GM19397 (cell line): Measurements from ENCODE around the gene SPIN1.

Source experiments
- ATAC-seq: cut with Tn5 transposase; IDR thresholded peaks from one replicate; pipeline ENCODE4 v1.9.1; 2021; ENCODE audit warnings: mild to moderate bottlenecking, moderate library complexity; ENCODE audit not compliant: unreplicated experiment

Gene SPIN1

DNA sequence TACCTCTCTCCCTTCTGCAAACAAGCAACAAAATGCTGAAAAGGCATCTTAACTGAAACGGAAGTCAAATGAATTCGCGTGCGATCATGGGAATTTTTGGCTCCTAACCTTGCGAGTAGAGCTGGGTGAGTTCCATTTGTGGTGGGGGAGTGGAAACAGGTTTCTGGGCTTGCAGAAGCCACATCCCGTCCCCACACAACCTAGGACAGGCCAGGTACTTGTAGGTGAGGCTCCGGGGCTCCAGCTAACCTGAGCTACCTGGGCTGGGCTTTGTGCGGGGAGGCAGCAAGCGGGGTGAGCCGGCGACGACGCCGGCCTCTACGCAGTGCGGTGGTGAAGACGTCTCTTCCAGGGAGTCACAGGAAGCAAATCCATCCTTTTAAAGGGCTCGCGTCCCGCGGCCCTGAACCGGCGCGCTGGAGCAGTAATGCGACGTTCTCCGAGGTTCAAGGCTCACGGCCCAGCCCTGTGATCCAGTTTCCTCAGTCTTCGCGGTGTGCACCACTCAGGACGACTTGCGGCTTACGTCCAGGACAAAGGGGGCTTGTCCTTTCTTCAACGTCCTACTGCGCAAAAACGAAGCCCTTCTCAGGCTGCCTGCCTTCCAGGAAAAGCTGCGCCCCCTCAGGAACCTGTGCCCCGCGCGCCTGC lies 567 bp upstream of the SPIN1 start:
- ATAC-seq = no peak

DNA sequence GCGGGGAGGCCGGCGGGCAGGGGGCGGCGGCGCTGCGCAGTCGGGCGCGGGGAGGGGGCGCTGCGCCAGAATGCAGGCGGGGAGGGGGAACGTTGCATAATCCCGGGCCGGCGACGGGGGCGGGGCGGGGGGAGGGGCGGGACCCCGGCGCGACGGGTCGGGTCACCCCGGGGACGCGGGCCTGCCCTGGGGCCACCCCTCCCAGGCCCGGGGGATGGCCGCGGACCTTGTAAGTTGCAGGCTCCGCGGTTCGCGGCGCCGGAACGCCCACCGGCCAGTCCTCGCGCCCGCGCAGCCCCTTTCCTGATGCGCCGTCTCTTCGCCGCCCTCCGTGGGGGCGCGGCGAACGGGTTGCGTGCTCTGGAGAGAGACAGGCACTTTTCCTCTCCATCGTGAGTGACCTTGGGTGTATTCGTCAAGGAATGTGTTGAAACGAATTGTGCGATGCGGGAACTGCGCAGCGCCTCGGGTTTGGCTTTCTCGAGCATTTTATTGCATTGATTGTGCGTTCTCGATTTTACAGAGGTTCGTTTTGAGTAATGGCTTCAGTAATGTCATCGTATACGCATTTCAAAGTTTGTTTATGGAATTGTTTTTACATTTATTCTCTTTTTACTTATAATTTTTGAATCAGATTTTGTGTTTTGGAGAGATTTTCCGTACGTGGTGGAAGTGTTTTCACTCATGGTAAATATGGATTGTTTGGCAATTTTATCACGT lies 802 bp downstream of the SPIN1 start:
- ATAC-seq = peak; percentile 31

DNA sequence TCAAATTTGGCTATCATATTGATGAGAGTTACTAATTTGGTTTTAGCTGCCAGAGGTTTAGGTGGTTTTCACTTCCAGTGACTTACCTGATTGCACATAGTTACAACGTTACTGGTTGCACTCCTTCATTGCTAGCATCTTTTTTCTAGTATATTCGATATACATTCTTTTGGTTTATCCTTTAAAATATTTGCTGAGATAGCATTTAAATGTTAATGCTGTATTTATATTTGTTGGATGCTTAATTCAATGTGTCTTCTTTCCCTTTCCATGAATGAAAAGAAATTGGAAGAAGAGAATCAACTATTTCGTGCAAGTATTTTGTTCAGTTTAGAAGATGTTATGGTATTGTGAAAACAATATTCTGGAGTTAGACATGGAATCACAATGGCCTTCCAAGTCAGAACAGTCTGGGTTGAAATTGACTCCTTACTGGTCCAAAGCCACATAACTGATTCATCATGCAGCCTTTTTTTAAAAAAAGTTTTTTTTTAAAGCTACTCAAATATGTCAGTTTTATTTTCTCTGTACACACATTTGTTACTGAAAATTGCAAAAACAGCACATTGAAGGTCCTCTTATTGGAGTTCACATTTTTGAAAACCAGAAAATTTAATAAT lies 2.2 kb downstream of the SPIN1 start:
- ATAC-seq = no peak

GRCh38 chr9:88391236-88391635 lies 3.0 kb downstream of the SPIN1 start:
- no peak for ATAC-seq

DNA sequence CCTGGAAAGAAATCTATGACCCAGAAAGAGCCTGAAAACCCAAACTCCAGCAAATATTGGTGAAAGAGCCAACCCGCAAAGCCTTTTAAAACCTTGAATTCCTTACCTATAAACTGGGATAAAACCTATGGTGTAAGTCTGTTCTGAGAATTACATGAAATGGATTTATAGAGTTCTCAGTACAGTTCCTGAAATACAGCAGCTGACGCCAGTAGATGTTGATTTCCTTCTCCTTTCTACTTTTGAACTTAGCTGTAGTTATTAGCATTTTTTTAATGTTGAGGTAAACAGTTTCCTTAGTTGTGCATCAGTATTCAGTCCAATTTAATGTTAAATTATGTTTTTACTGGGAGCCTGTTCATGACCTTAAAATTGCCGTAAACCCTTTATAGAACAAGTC lies 3.7 kb downstream of the SPIN1 start:
- no peak for ATAC-seq

DNA sequence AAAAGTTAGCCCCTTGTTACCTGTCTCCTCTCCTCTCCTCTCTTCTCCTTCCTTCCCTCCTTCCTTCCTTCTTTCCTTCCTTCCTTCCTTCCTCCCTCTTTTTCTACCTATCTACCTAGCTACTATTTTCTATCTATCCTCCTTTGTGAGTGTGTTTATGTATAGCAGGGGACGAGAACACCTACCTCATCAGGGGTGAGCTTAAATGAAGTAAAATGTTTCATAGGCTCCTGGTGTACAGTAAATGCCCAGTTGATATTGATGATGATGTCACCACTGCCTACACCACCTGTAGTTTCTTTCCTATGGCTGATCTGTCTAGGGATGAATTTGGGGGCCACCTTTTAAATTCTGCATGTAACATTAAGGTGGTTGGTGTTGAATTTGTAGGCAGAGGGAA lies 4.3 kb downstream of the SPIN1 start:
- no peak for ATAC-seq

GRCh38 chr9:88396836-88397577 lies 8.8 kb downstream of the SPIN1 start:
- ATAC-seq = no peak

- no peak for ATAC-seq
Measured at GRCh38 chr9:88398016-88398415, 9.8 kb downstream of the SPIN1 start.

DNA sequence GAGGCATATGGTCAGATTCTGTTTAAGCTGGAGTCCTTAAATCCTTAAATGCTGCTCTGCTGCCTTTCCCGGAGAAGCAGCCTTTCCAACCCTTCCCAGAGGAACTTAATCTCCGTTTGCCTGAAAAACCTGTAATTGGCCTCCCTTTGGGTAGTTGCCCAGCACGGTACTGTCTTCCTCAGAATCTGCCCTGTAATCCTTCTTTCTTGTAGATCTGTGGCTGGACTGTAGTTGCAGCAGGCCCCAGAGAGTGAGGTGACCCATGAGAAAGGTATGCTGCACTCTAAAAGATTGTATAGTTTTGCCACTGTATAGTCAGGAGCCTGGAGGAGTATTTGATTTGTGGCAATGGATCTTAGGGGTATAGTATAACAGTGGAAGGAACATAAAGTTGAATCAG lies 11.7 kb downstream of the SPIN1 start:
- no peak for ATAC-seq

DNA sequence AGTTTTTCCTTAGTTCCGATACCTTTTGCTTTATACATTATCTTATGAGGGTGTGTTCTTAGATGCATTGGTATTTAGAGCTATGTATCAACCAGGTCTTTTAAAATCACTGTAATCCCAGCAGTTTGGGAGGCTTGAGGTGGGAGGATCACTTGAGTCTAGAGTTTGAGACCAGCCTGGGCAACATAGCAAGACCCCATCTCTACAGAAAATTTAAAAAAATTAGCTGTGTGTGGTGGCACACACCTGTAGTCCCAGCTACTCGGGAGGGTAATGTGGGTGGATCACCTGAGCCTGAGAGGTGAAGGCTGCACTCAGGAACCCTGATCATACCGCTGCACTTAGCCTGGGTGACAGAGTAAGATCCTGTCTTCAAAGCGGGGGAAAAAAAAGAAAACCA lies 15.1 kb downstream of the SPIN1 start:
- no peak for ATAC-seq

DNA sequence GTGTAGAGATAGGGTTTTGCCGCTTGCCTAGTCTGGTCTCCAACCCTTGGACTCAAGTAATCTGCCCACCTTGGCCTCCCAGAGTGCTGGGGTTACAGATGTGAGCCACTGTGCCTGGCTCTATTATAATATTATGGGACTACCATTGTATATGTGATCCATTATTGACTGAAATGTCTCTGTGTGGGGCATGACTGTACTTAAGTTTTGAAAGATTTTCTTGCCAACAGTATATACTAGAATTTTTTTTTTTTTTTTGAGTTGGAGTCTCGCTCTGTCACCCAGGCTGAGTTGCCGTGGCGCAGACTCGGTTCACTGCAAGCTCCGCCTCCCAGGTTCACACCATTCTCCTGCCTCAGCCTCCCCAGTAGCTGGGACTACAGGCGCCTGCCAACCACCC lies 17.8 kb downstream of the SPIN1 start:
- no peak for ATAC-seq

- ATAC-seq = no peak
Measured at GRCh38 chr9:88411471-88411870, 23.2 kb downstream of the SPIN1 start.

- ATAC-seq = no peak
Measured at GRCh38 chr9:88414298-88414697, 26.1 kb downstream of the SPIN1 start.

DNA sequence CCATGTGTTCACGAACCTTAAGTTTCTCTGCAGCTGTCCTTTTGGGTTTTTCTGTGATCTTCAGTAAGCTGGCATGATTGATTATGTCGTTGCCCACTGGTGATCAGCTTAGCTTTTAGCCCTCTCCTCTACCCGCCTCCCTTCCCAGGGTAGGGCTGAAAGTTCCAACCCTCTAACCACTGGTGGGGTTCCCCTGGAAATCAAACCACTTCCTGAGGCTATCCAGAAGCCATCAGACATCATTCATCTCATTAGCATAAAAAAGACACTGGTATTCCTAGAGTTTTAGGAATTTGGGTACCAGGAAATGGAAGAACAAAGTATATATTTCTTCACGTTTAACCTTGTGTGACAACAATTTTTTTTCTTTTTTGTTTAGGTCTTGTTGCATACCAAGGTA lies 29.8 kb downstream of the SPIN1 start:
- no peak for ATAC-seq

- no peak for ATAC-seq
Measured at GRCh38 chr9:88418715-88419540, 30.7 kb downstream of the SPIN1 start.

GRCh38 chr9:88420227-88420626 lies 32.0 kb downstream of the SPIN1 start:
- ATAC-seq = no peak

DNA sequence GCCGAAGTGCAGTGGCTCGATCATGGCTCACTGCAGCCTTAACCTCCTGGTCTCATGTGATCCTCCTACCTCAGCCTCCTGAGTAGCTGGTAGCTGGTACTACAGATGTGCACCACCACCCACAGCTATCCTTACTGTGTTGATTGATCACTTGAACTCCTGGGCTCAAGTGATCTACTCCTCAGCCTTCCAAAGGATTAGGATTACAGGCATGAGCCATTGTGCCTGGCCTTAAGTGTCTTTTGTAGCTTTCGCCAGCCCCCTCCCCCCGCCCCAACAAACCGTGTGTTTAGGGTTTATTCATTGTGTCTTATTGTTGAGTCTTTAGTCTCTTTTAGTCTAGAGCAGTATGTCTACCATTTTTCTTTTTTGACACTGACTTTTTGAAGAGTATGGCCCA lies 33.1 kb downstream of the SPIN1 start:
- no peak for ATAC-seq

DNA sequence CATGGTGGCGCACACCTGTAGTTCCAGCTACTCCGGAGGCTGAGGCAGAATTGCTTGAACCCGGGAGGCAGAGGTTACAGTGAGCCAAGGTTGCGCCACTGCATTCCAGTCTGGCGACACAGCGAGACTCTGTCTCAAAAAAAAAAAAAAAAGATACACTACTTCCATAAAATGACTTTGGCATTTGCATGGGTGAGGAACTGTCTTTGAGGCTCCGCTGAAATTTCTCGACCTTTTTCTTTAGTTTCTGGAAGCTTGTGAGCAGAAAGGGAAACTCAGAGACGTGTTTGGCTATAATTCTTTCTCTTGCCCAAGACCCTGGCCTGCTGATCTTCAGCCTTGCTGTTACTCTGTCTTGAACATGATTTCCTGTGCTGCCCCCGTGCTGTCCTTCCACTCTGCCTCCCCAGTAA lies 37.3 kb downstream of the SPIN1 start:
- no peak for ATAC-seq

DNA sequence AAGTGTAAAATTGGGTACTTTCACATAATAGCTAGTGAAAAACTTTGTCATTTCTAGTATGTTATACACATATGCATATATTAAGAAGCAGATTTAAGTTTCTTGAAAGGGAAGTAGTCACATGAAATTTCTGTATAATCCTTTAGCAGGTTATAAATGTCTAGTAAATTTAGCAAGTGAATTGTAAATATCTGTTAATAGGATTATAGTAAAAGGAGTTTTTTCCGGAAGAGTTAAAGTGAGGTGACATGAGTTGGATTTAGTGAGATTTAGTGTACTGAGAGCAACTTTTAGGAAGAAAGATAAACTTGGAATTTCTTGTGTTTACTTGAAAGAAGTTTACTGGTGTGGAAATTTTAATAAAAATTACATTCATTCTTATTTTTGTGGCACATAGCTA lies 38.4 kb downstream of the SPIN1 start:
- ATAC-seq = no peak

DNA sequence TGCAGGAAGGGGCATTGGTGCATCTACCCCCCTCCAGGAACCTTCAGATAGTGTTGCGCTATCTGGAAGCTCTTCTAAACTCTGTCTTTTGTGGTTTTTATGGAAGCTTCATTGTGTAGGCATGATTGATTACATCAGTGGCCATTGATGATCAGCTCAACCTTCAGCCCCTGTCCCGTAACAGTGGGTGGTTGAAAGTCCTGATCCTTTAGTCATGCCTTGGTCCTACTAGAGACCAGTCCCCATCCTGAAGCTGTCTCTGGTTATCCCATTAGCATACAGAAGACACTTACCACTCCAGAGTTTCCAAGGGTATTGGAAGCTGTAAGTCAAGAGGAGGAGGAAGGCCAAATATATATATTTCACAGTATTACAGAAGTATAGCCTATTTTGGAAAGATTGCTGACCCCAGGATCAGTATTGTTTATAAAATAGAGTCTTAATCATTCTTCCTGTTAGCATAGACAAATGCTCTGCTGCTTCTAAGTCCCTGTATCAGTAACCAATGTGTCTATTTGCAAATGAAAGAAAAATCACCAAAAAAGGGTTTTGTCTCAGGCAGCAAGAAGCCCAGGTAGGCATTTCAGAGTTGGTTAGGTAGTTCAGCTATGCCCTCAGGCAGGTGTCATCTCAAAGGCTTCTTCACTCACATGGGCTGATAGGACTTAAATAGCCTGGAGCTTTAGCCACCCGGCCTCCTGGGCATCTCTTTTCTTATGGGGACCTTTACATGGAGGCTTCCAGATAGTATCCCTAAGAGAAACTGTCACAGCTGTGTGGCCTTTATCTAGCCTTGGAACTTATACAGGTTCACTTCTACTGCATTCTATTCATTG lies 41.6 kb downstream of the SPIN1 start:
- no peak for ATAC-seq
